Gastrocnemius medialis (tissue), 4 donors: Measurements from ENCODE around the gene GRP. TPM values are rescaled to one million over a fixed set of nuclear protein-coding genes. Genes with fewer than 3 reads are reported as not detected.

Experiments used
- ATAC-seq, 2 donors: fragments of 150-250 bp; one replicate each; pipeline ENCODE4 v1.9.1; 2016
- DNase-seq, 2 donors: peaks; one replicate each; pipeline ENCODE4 v3.0.0-alpha.2; 2019
- H3K27ac ChIP-seq, 4 donors: fragments of 200-600 bp; sonication (generic); 1 replicate in 1 of 4; 2 replicates in 3 of 4; pipeline ENCODE4 v1.5.1; 2016 to 2018; ENCODE audit warnings: mild to moderate bottlenecking in 2 of 4, moderate library complexity in 1 of 4
- H3K27me3 ChIP-seq, 3 donors: fragments of 200-600 bp; sonication (generic) in 2 of 3; 1 replicate in 1 of 3; 2 replicates in 2 of 3; pipeline versions ENCODE4 v1.5.1 to v1.6.0; 2016 to 2019; ENCODE audit warnings: mild to moderate bottlenecking in 1 of 3, moderate library complexity in 1 of 3
- H3K36me3 ChIP-seq, 2 donors: fragments of 200-600 bp; sonication (generic) in 1 of 2; one replicate each; pipeline ENCODE4 v1.5.1; 2017 to 2018
- H3K4me1 ChIP-seq, 2 donors: fragments of 200-600 bp; sonication (generic) in 1 of 2; one replicate each; pipeline ENCODE4 v1.5.1; 2016 to 2017; ENCODE audit warnings: mild to moderate bottlenecking in 2 of 2
- H3K4me3 ChIP-seq, 4 donors: fragments of 200-600 bp; sonication (generic) in 3 of 4; 1 replicate in 1 of 4; 2 replicates in 3 of 4; pipeline ENCODE4 v1.5.1; 2016 to 2019; ENCODE audit warnings: mild to moderate bottlenecking in 2 of 4
- H3K9me3 ChIP-seq, 3 donors: fragments of 200-600 bp; sonication (generic) in 2 of 3; 1 replicate in 1 of 3; 2 replicates in 2 of 3; pipeline ENCODE4 v1.5.1; 2016 to 2019
- CTCF ChIP-seq, 5 experiments: fragments of 450-650 bp in 3 of 5; fragments of 200-600 bp in 2 of 5; sonication (generic) in 2 of 5; IDR thresholded peaks in 4 of 5; conservative IDR thresholded peaks in 1 of 5; 1 replicate in 4 of 5; 2 replicates in 1 of 5; pipeline ENCODE4 v1.5.1; 2016 to 2019; ENCODE audit warnings: antibody characterized with exemption in 5 of 5, mild to moderate bottlenecking in 3 of 5, moderate library complexity in 3 of 5
- POLR2A ChIP-seq, 2 donors: fragments of 450-650 bp; IDR thresholded peaks; one replicate each; pipeline ENCODE4 v1.6.1; 2017; ENCODE audit warnings: antibody characterized with exemption in 2 of 2, mild to moderate bottlenecking in 2 of 2, moderate library complexity in 2 of 2
- in situ Hi-C, 4 donors: fragments of 200-750 bp; cut with MboI; loops; one replicate each; pipeline versions ENCODE4 v1.15.0 to v1.8.0; 2017; ENCODE audit warnings: low sequenced_read_pairs in 4 of 4
- intact Hi-C: fragments of 100-400 bp; cut with DNase I; formaldehyde crosslinking; loops from one replicate; pipeline ENCODE4 v1.15.1; 2023; ENCODE audit warnings: low total_unique reads
- total RNA-seq, 4 donors: library from RNA; depleted of rRNA; stranded (reverse); fragments of >200 nt; gene quantifications; one replicate each; pipeline versions ENCODE4 v1.1.0 to v1.2.3, GENCODE V29; 2016

GRP gene
- total RNA-seq, 4 donors from 2014 or later = not detected

GRCh38 chr18:59266886-59267502 is 47.0 kb downstream of the GRP start:
- TF ChIP-seq POLR2A (IDR thresholded peaks at IDR 0.05) = no peak
- TF ChIP-seq CTCF (IDR thresholded peaks at IDR 0.05 in 4 of 5, conservative IDR thresholded peaks at IDR 0.05 in 1 of 5) = no peak
- no peak for DNase-seq
- peaks cover 0 to 6% of the 10 kb centered on the region in 2 donors for H3K4me1 ChIP-seq
- peaks cover 88 to 95% (median 92%) of the 10 kb centered on the region in 3 donors for H3K27me3 ChIP-seq
- no peaks in the 10 kb centered on the region for H3K9me3 ChIP-seq
- intact Hi-C loops = no loop called here
- no peaks in the 10 kb centered on the region for H3K36me3 ChIP-seq
- in situ Hi-C loops = no loop called here
- ATAC-seq = no peak
- no peak overlapping the region for H3K4me3 ChIP-seq
- no peak overlapping the region for H3K27ac ChIP-seq

DNA sequence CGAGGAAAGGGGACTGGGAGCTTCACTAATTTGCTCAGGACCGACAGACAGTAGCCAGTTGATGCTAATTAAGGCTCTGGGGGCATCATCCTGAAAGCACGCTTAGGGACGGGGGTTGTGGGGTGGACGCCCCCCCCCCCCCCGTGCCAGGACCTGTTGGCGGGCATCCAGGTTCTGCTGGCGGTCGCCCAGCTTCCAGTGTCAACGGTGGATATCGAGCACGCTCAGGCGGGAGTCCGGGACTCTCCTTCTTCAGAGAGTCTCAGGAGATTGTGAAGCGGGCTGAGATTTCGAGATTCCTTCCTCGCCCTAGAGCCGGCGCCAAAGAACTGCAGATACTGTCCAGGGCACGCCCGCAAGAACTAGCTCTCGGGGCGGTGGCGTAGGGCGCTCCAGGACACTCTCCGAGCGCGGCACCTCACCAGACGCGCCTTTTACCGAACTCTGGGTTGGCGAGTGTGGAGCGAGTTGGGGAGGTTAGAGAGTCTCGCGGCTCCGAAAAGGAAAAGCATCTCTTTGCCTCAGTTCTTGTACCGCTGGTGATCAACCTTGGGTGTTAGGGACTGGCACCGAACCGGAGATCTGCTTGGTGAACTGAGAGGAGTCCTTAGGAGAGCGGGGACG is 47.7 kb downstream of the GRP start:
- intact Hi-C loops = no loop called here
- DNase-seq = no peak
- H3K4me3 ChIP-seq = no peak overlapping the region
- H3K36me3 ChIP-seq = no peaks in the 10 kb centered on the region
- ATAC-seq = no peak
- peaks cover 0 to 6% of the 10 kb centered on the region in 2 donors for H3K4me1 ChIP-seq
- H3K9me3 ChIP-seq = no peaks in the 10 kb centered on the region
- H3K27ac ChIP-seq = no peak overlapping the region
- in situ Hi-C loops = no loop called here
- TF ChIP-seq CTCF (IDR thresholded peaks at IDR 0.05 in 4 of 5, conservative IDR thresholded peaks at IDR 0.05 in 1 of 5) = no peak
- H3K27me3 ChIP-seq = peaks cover 94 to 98% (median 96%) of the 10 kb centered on the region in 3 donors

- Histone ChIP-seq H3K27me3 (peaks cover 96 to 98% (median 97%) of the 10 kb centered on the region in 3 donors), H3K4me3 (peak overlapping the region in 1 of 4 donors; percentile 31), H3K4me1 (peaks cover 0 to 6% of the 10 kb centered on the region in 2 donors), H3K9me3 (no peaks in the 10 kb centered on the region), H3K27ac (no peak overlapping the region), H3K36me3 (no peaks in the 10 kb centered on the region)
- no peak for ATAC-seq
- DNase-seq = no peak
- TF ChIP-seq CTCF (IDR thresholded peaks at IDR 0.05 in 4 of 5, conservative IDR thresholded peaks at IDR 0.05 in 1 of 5) (no peak), POLR2A (IDR thresholded peaks at IDR 0.05) (no peak)
- in situ Hi-C loops (no loop called here), intact Hi-C loops (no loop called here)
Measured at GRCh38 chr18:59268127-59268720, 48.3 kb downstream of the GRP start.

DNA sequence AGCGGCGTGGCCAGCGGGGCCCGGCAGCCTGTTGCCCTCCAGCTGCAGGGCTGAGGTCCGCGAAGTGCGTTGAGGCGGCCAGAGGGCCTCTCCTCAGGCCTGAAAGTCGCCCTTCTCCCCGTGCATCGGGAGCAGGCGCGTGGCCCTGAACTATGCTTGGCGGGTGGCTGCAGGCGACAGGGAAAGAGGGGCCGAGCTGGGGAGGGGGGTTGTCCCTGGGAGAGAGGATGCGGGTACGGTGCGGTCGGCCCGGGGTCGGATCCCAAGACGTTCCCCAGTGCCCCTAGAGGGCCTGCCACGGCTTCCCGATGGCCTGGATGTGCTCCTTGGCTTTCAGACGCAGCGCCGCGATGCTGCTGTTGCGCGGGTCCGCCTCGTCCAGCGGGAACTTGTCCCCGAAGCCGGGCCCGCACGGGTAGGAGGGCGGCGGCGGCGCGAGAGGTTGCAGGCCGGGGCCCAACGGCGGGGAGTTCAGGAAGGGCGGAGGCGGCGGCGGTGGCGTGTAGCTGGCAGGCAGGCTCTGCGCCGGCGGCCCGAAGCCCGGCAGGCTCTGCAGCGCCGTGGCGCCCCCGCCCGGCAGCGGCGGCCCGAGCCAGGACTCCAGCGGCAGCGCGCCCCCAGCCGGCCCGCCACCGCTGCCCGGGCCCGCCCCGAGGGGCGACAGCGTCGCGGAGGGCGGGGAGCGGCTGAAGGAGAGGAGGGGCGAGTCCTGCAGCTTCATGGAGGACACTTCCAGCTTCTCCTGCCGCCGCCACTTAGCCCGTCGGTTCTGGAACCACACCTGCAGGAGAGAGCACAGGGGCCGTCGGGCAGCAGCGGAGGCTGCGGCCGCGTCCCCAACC is 49.0 kb downstream of the GRP start:
- ATAC-seq = no peak
- H3K9me3 ChIP-seq = no peaks in the 10 kb centered on the region
- peaks cover 97 to 98% (median 98%) of the 10 kb centered on the region in 3 donors for H3K27me3 ChIP-seq
- intact Hi-C loops (no loop called here), in situ Hi-C loops (no loop called here)
- H3K27ac ChIP-seq = no peak overlapping the region
- TF ChIP-seq POLR2A (IDR thresholded peaks at IDR 0.05) = no peak
- TF ChIP-seq CTCF (IDR thresholded peaks at IDR 0.05 in 4 of 5, conservative IDR thresholded peaks at IDR 0.05 in 1 of 5) = no peak
- DNase-seq = no peak
- H3K4me1 ChIP-seq = peaks cover 0 to 6% of the 10 kb centered on the region in 2 donors
- H3K36me3 ChIP-seq = no peaks in the 10 kb centered on the region
- peak overlapping the region in 1 of 4 donors; percentile 31 for H3K4me3 ChIP-seq
